Right lung (tissue), 5 donors: ENCODE data around the gene COL4A5. TPM values are rescaled to one million over a fixed set of nuclear protein-coding genes. Genes with fewer than 3 reads are reported as not detected.

Experiments
- DNase-seq, 2 donors: peaks; one replicate each; pipeline ENCODE4 v3.0.0-alpha.2; 2013
- polyA plus RNA-seq, 5 donors: library from polyadenylated mRNA; unstranded; fragments of 120-200 nt; gene quantifications; one replicate each; pipeline versions ENCODE4 v1.2.1 to v1.2.3, GENCODE V29; 2013; ENCODE audit warnings: inconsistent platforms in 1 of 5, low replicate concordance in 1 of 5; ENCODE audit not compliant: insufficient read length in 5 of 5, insufficient read depth in 1 of 5

COL4A5 gene
- polyA plus RNA-seq, 5 donors = 136 to 195 (median 186) TPM

DNA sequence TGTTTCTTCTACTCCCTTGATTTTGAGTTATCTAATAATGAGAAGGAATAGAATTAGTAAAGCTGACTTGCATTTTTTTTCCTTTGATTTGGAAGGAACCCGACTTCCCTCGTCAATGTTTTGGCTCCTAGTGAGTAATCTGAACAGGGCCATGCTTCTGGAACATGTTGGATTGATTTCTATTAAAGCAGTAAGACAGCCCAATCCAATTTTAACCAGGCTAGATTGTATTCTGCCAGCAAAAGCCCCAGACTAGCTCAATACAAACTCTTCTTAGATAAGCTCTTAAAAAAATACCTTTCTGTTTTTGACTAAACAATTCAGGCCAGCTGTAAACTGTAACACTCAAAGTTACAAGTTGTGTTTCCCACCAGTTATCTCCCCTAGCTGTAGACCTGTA is 170.5 kb downstream of the COL4A5 start:
- DNase-seq = no peak

DNA sequence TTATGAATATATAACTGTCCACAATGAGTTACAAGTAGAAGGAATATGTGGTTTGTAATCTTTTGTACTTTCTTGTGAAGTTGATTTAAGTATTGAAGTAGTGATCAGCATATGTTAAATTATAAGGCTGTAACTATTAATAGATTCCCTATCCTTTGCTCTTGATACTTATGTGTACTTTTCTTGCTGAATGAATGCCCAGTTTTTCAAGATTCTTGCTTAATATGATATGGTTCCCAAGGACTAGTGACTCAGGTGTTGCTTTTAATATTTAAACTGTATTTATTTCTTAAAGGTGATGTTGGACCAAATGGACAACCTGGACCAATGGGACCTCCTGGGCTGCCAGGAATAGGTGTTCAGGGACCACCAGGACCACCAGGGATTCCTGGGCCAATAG is 175.0 kb downstream of the COL4A5 start:
- DNase-seq = no peak

- DNase-seq = no peak
Measured at GRCh38 chrX:108640817-108641216, 201.2 kb downstream of the COL4A5 start.

DNA sequence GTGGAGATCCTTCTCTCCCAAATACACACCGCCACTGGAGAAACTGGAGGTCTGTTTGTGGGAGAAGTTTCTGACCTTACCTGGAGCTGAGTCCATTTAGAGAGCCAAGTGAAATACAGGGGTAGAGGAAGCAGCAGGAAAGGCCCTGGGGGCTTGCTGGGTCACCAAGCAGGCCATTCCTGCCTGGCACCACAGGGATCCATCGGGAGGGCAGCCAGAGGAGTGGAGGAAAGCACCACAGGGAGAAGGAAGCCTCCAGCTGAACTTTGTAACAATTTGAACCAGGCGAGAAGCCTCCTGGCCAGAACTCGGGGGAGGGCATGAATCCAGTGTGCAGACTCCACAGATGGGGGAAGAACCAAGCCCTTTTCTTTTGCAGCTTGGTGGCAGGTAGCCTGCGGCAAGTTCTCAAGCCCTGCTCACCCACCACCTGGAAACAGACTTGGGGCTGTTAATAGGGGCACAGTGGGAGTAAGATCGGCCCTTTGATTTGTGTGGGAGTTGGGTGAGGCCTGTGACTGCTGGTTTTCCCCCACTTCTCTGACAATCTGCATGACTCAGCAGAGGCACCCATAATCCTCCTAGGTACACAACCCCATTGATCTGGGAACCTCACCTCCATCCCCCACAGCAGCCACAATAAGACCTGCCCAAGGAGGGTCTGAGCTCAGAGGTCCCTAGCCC is 202.1 kb downstream of the COL4A5 start:
- DNase-seq = no peak

- no peak for DNase-seq
Measured at GRCh38 chrX:108642273-108642628, 202.6 kb downstream of the COL4A5 start.

- no peak for DNase-seq
Measured at GRCh38 chrX:108664701-108665100, 225.1 kb downstream of the COL4A5 start.

GRCh38 chrX:108666101-108666500 is 226.5 kb downstream of the COL4A5 start:
- no peak for DNase-seq

DNA sequence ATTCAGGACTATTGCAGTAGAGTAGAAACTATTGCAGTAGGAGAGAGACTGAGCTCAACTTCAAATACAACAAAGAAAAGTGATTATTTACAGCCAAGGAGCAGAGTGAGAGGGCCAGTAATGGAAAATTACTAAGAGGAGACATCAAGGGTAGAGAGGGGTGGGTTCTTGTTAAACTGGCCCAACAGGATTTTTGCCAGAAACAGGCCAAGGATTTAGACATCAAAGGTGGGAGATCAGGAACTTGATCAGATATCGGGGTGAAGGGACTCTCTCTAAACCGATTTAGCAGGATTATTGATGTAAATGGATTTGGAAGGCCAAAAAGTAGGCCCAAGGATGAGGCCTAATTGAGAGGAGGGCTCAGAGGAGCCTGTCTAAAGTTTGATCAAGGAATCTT is 231.9 kb downstream of the COL4A5 start:
- no peak for DNase-seq

DNA sequence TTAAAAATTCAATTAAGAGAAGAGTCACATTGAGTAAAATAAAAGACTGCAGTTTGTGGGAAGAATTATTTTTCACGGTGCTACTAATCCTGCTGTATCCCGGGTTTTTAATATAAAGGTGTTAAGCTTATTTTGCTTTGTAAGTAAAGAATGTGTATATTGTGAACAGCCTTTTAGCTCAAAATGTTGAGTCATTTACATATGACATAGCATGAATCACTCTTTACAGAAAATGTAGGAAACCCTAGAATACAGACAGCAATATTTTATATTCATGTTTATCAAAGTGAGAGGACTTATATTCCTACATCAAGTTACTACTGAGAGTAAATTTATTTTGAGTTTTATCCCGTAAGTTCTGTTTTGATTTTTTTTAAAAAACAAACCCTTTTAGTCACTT is 257.1 kb downstream of the COL4A5 start:
- DNase-seq = no peak

- DNase-seq = peak in 1 of 2 donors; percentile 12
Measured at GRCh38 chrX:108699368-108699767, 259.7 kb downstream of the COL4A5 start.

DNA sequence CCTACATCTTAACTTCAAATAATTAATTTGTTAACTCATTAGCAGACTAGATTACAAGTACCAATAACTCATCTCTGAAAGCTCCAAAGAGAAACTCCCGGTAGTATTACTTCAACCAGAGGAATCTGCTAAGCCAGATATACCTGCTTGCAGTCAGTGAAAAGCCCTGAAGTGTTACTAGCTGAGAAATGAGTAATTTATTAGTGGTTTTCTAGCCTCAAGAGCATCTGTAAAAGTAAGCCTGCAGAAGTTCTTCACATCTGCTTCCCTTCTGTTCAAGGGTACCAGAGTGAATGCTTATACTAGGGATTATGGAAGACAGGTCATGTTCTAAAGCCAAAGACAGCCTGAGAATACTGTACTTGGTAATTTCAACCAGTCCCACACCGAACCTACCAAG is 262.0 kb downstream of the COL4A5 start:
- DNase-seq = no peak

DNA sequence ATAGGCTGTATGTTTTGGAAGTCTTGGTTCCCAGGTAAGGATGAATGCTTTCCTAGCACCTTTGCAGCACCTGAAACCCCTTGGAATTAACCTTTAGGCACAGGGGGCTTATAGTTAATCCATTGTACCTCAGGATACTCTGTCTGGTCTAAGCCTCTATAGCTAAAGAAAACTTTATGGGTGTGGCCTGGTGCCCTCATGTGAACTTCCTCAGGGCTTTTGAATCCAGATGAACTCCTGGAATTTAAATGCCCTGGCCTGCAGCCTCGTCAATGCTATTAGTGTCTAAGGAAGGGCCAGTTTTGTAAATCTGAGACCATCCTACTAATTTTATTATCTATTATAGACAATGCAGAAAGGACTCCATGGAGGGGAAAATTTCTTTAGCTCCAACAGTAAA is 262.9 kb downstream of the COL4A5 start:
- DNase-seq = no peak

GRCh38 chrX:108704839-108705238 is 265.2 kb downstream of the COL4A5 start:
- DNase-seq = no peak

DNA sequence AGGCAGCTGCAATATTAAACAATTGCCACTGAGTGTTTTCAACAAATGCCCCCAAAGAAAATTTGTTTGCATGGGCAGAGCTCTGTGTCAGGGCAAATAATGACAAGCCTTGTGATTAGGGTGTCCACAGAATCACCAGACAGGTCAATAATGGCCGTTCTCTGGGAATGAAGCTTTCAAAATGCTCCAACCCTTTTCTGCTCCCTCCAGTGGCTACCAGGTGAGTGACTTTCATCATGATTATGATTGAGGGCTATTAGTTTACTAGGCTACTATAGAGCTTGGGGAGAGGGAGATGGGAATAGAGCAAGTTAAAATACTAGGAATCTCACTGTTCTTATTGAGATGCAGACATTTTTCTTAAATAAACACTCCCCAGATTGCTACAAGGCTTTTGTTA is 273.2 kb downstream of the COL4A5 start:
- DNase-seq = no peak

DNA sequence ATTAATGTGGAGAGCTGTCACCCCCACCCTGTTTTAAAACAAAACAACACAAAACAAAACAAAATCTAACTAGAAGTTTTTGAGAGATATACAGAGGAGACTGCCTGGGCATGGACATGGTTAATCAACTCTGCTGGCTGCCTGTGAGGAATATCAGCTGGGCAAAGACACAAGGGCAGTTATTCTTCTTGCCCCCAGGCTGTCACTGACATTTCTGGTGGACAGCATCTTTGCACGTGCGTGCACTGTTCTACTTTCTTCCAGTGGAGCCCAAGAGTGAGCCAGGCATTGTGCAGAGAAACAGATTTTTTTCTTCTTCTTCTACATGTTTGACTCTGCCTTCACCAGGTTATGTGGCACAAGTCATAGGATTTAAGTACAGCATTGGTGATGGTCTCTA is 282.9 kb downstream of the COL4A5 start:
- no peak for DNase-seq

GRCh38 chrX:108726748-108727147 is 287.1 kb downstream of the COL4A5 start:
- DNase-seq = no peak

DNA sequence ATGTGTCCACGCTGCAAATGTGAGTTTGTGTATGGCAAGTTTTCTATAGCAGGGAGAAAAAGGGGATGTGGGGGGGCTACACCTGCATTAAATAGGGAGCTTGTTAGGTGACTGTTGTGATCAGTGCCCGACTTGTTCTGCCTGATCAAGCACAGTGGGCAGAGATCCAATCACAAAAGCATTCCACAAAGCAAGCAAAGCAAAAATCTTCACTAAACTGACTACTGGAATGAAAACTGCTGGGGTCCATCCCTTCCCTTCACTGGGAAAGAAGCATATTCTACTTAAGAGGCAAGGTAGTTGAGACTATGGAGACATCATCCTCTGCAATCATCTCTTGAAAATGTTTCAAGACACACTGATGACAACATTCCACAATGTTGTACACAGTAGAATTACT is 291.5 kb downstream of the COL4A5 start:
- no peak for DNase-seq

GRCh38 chrX:108732630-108733321 is 293.1 kb downstream of the COL4A5 start:
- DNase-seq = no peak

- no peak for DNase-seq
Measured at GRCh38 chrX:108734426-108734825, 294.8 kb downstream of the COL4A5 start.

- DNase-seq = no peak
Measured at GRCh38 chrX:108735091-108735678, 295.5 kb downstream of the COL4A5 start.

DNA sequence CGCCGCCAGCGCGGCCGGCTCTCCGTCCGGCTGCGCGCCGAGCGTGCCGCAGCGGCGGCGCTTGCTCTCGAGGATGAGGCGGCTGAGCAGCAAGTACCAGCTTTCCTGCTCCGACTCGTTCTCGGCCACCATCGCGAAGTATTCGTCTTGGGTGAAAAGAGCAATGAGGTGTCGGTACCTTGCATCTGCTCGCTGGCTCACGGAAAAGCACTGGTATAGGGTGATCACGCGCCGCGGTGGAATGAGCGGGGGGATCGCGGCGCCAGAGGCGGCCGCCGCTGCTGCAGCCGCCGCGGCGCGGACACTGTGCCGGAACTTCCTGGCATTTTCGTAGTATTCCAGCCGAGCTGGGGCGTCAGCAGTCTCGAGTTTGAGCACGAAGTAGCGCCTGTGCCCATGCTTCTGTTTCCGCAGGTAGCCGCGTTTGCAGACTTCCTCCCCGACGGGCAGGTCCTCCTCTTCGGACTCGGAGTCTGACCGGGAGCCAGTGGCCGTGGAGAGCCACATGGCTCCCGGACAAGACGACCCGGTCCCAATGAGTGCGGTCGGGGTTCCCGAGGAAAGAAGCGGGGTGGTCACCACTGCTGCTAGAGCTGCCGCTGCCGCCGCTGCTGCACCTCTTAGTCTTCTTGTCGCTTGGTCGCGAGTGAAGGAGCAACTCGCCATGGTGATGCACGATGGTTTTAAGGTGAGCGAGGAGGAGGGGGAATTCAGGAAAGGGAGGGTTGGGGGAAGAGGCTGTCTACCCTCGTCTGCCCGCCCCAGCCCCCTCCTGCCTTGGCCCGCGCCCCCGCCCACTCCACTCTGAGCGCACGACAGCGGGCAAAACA is 296.3 kb downstream of the COL4A5 start:
- DNase-seq = no peak
